GM19468 (cell line): ENCODE data around the gene LRRK1.
A peak's percentile ranks its signal among the peaks of the same experiment; 100 is the strongest.
"Not testable (repeated sequence)": the region's sequence is repeated elsewhere in the genome, so short reads cannot be mapped to it uniquely, and the experiment has no call there.

Experiments
- ATAC-seq: cut with Tn5 transposase; IDR thresholded peaks from one replicate; pipeline ENCODE4 v1.9.1; 2021; ENCODE audit warnings: mild to moderate bottlenecking, moderate library complexity, moderate number of reproducible peaks; ENCODE audit not compliant: unreplicated experiment; ENCODE audit errors: extremely low read depth

The LRRK1 gene

GRCh38 chr15:101083336-101084045 lies 164.3 kb downstream of the LRRK1 start:
- ATAC-seq = no peak

GRCh38 chr15:101084801-101085200 lies 165.6 kb downstream of the LRRK1 start:
- ATAC-seq = no peak

- ATAC-seq = no peak
Measured at GRCh38 chr15:101085311-101085700, 166.1 kb downstream of the LRRK1 start.

- ATAC-seq = no peak
Measured at GRCh38 chr15:101086394-101087171, 167.4 kb downstream of the LRRK1 start.

- no peak for ATAC-seq
Measured at GRCh38 chr15:101087172-101087769, 168.1 kb downstream of the LRRK1 start.

- ATAC-seq = no peak
Measured at GRCh38 chr15:101088271-101088670, 169.1 kb downstream of the LRRK1 start.

- ATAC-seq = peak; percentile 52
Measured at GRCh38 chr15:101088788-101089578, 169.8 kb downstream of the LRRK1 start.

- ATAC-seq = no peak
Measured at GRCh38 chr15:101089579-101090427, 170.6 kb downstream of the LRRK1 start.

- no peak for ATAC-seq
Measured at GRCh38 chr15:101090428-101090790, 171.3 kb downstream of the LRRK1 start.

- ATAC-seq = no peak
Measured at GRCh38 chr15:101091080-101092017, 172.2 kb downstream of the LRRK1 start.

GRCh38 chr15:101092156-101092866 lies 173.2 kb downstream of the LRRK1 start:
- ATAC-seq = no peak

- ATAC-seq = no peak
Measured at GRCh38 chr15:101092867-101093202, 173.7 kb downstream of the LRRK1 start.

GRCh38 chr15:101093958-101094357 lies 174.8 kb downstream of the LRRK1 start:
- no peak for ATAC-seq

GRCh38 chr15:101095796-101096406 lies 176.7 kb downstream of the LRRK1 start:
- ATAC-seq = not testable (repeated sequence)

- no peak for ATAC-seq
Measured at GRCh38 chr15:101097111-101097510, 178.0 kb downstream of the LRRK1 start.

GRCh38 chr15:101099183-101099582 lies 180.0 kb downstream of the LRRK1 start:
- ATAC-seq = no peak

GRCh38 chr15:101100118-101100517 lies 181.0 kb downstream of the LRRK1 start:
- no peak for ATAC-seq
